Fibroblast of lung (primary cell): ENCODE data around the gene KIRREL3. TPM values are rescaled to one million over a fixed set of nuclear protein-coding genes. Genes with fewer than 3 reads are reported as not detected.

Source experiments
- DNase-seq, 2 donors: peaks; one replicate each; pipeline versions ENCODE4 v3.0.0 to v3.0.0-alpha.2; 2010; ENCODE audit warnings: low read depth in 2 of 2
- H2AFZ ChIP-seq: 2 replicates; pipeline ENCODE4 v1.5.1; 2012; ENCODE audit warnings: low read length, control low read depth, inconsistent platforms
- H3K27ac ChIP-seq: 2 replicates; pipeline ENCODE4 v1.5.1; 2011; ENCODE audit warnings: low read length, control low read depth; ENCODE audit not compliant: insufficient read depth
- H3K27me3 ChIP-seq: 2 replicates; pipeline ENCODE4 v1.5.1; 2011; ENCODE audit warnings: mild to moderate bottlenecking, low read length; ENCODE audit not compliant: control insufficient read depth, insufficient read depth
- H3K36me3 ChIP-seq: 2 replicates; pipeline ENCODE4 v1.5.1; 2011; ENCODE audit warnings: low read length; ENCODE audit not compliant: control insufficient read depth, insufficient read depth
- H3K4me1 ChIP-seq: 2 replicates; pipeline ENCODE4 v1.5.1; 2011; ENCODE audit warnings: low read length; ENCODE audit not compliant: control insufficient read depth, insufficient read depth; ENCODE audit errors: extremely low read depth
- H3K4me2 ChIP-seq: 2 replicates; pipeline ENCODE4 v1.5.1; 2011; ENCODE audit warnings: low read length, control low read depth; ENCODE audit not compliant: insufficient read depth; ENCODE audit errors: extremely low read depth
- H3K4me3 ChIP-seq, 4 experiments: fragments of 200-600 bp in 1 of 4; sonication (generic) in 1 of 4; replicated peaks in 1 of 4; 2 replicates each; pipeline ENCODE4 v1.5.1; 2011 to 2016; ENCODE audit warnings: low read length in 4 of 4, low read depth in 3 of 4, mild to moderate bottlenecking in 3 of 4, control low read depth in 2 of 4, inconsistent platforms in 1 of 4, mixed read lengths in 1 of 4; ENCODE audit not compliant: insufficient read depth in 1 of 4; ENCODE audit errors: control extremely low read depth in 1 of 4
- H3K79me2 ChIP-seq: 2 replicates; pipeline ENCODE4 v1.5.1; 2012; ENCODE audit warnings: mild to moderate bottlenecking, low read length, inconsistent platforms; ENCODE audit not compliant: control insufficient read depth, insufficient read depth
- H3K9ac ChIP-seq: 2 replicates; pipeline ENCODE4 v1.5.1; 2011; ENCODE audit warnings: mild to moderate bottlenecking, low read length, control low read depth; ENCODE audit not compliant: insufficient read depth
- H3K9me3 ChIP-seq: 2 replicates; pipeline ENCODE4 v1.5.1; 2012; ENCODE audit warnings: low read depth, low read length; ENCODE audit not compliant: control insufficient read depth, insufficient read depth
- H4K20me1 ChIP-seq: 2 replicates; pipeline ENCODE4 v1.5.1; 2011; ENCODE audit warnings: low read length; ENCODE audit not compliant: control insufficient read depth, insufficient read depth; ENCODE audit errors: extremely low read depth
- EZH2 ChIP-seq: IDR thresholded peaks from 2 replicates; pipeline ENCODE4 v1.5.1; 2012; ENCODE audit warnings: low read length, control low read depth, mild to moderate bottlenecking; ENCODE audit errors: missing control alignments
- polyA plus RNA-seq, 2 donors: library from polyadenylated mRNA; depleted of rRNA in 1 of 2; stranded (reverse) in 1 of 2; unstranded in 1 of 2; fragments of >200 nt; gene quantifications; 2 replicates each; pipeline ENCODE4 v1.2.1, GENCODE V29; 2011 to 2012; ENCODE audit warnings: missing spikeins in 1 of 2
- total RNA-seq: library from RNA; depleted of rRNA; stranded (reverse); fragments of >200 nt; gene quantifications from 2 replicates; pipeline ENCODE4 v1.2.1, GENCODE V29; 2014
- TF ChIP-seq, protein P1 (sequence below), 2 donors: IDR thresholded peaks in 1 of 2; conservative IDR thresholded peaks in 1 of 2; 1 replicate in 1 of 2; 2 replicates in 1 of 2; pipeline ENCODE4 v1.5.1; 2011 to 2012; ENCODE audit warnings: low read length in 2 of 2, control low read depth in 1 of 2, inconsistent platforms in 1 of 2, low read depth in 1 of 2, mild to moderate bottlenecking in 1 of 2

Gene KIRREL3
- total and polyA plus RNA-seq, 2 donors (not counting 1 experiment from before 2014, with no cell fraction given), result 2.8 to 6.1 TPM

DNA sequence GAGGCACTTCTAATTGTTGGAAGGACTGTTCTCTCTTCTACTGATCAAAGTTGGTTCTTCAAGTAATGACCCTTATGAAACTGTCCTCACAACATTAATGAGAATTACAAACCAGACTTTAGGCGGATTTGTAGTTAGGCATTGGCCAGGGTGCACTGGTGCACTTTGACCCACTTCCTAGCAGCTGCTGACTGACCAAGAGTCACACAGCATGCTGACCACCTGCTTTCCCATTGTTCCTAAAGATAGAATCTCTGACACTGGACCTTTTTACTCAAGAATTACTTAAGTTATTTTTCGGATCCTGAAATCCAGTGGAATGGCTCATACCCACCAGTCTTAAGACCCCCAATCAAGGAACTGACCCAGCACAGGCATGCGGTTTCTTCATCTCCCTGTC is 381.1 kb downstream of the KIRREL3 start:
- Histone ChIP-seq H3K27me3 (no peaks in the 10 kb centered on the region), H3K4me3 (no peak overlapping the region), H3K79me2 (no peaks in the 10 kb centered on the region), H3K27ac (no peak overlapping the region), H3K4me2 (no peak overlapping the region), H3K4me1 (no peaks in the 10 kb centered on the region), H3K9me3 (no peaks in the 10 kb centered on the region), H3K36me3 (no peaks in the 10 kb centered on the region), H4K20me1 (no peaks in the 10 kb centered on the region), H3K9ac (no peak overlapping the region), H2AFZ (no peak overlapping the region)
- DNase-seq, result no peak
- TF ChIP-seq EZH2, result no peak
- TF ChIP-seq, protein P1, sequence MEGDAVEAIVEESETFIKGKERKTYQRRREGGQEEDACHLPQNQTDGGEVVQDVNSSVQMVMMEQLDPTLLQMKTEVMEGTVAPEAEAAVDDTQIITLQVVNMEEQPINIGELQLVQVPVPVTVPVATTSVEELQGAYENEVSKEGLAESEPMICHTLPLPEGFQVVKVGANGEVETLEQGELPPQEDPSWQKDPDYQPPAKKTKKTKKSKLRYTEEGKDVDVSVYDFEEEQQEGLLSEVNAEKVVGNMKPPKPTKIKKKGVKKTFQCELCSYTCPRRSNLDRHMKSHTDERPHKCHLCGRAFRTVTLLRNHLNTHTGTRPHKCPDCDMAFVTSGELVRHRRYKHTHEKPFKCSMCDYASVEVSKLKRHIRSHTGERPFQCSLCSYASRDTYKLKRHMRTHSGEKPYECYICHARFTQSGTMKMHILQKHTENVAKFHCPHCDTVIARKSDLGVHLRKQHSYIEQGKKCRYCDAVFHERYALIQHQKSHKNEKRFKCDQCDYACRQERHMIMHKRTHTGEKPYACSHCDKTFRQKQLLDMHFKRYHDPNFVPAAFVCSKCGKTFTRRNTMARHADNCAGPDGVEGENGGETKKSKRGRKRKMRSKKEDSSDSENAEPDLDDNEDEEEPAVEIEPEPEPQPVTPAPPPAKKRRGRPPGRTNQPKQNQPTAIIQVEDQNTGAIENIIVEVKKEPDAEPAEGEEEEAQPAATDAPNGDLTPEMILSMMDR (conservative IDR thresholded peaks at IDR 0.05 in 1 of 2, IDR thresholded peaks at IDR 0.05 in 1 of 2; ENCODE audit: low read depth in 1 of 2, low read length in 2 of 2), result no peak

DNA sequence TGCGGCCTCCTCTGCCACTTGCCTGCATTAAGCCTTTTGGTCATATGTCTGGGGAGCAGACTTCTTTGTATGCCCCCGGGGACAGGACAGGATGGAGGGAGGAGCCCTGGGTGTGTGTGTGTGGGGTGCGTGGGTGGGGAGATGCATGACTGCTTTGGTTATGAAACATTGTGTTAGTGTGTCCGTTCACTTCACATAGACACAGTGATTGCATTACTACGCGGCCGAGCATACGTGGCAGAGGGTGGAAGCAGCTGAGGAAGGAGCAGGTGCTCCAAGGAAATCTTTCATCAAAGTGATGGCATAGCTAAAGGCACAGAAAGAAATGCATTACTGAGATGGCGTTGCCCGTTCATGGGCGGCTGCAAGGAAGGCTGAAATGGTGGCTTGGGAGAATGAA is 384.7 kb downstream of the KIRREL3 start:
- no peak overlapping the region for H3K4me3 ChIP-seq
- no peak overlapping the region for H3K9ac ChIP-seq
- no peak for DNase-seq
- H3K4me2 ChIP-seq, result no peak overlapping the region
- H3K27me3 ChIP-seq, result no peaks in the 10 kb centered on the region
- no peaks in the 10 kb centered on the region for H3K9me3 ChIP-seq
- no peaks in the 10 kb centered on the region for H3K4me1 ChIP-seq
- no peaks in the 10 kb centered on the region for H3K79me2 ChIP-seq
- H2AFZ ChIP-seq, result no peak overlapping the region
- no peaks in the 10 kb centered on the region for H4K20me1 ChIP-seq
- no peak for TF ChIP-seq EZH2
- TF ChIP-seq, protein P1 (conservative IDR thresholded peaks at IDR 0.05 in 1 of 2, IDR thresholded peaks at IDR 0.05 in 1 of 2; ENCODE audit: low read depth in 1 of 2, low read length in 2 of 2), result no peak
- no peaks in the 10 kb centered on the region for H3K36me3 ChIP-seq
- no peak overlapping the region for H3K27ac ChIP-seq

DNA sequence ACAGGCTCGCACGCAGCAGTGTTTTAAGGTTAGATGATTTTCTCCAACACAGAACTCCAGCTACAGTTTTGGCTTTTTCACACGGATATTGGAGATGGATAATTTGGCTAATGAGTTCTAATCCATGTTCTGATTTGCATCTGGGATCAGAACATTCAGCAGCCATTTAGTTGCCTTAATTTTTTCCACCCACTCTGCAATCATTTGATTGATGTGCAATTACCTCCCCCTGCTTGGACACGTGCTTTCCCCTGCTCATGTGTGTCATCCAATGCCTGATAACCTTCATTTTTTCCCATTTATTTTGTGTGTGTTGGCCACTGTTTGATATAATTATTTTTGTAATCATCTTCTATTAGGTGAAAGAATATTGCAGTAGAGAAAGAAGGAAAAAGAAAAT is 387.3 kb downstream of the KIRREL3 start:
- Histone ChIP-seq H3K9ac (no peak overlapping the region), H3K4me1 (no peaks in the 10 kb centered on the region), H3K27ac (no peak overlapping the region), H3K27me3 (no peaks in the 10 kb centered on the region), H2AFZ (no peak overlapping the region), H3K4me3 (no peak overlapping the region), H3K9me3 (no peaks in the 10 kb centered on the region), H4K20me1 (no peaks in the 10 kb centered on the region), H3K36me3 (no peaks in the 10 kb centered on the region), H3K79me2 (no peaks in the 10 kb centered on the region), H3K4me2 (no peak overlapping the region)
- DNase-seq, result no peak
- TF ChIP-seq, protein P1 (conservative IDR thresholded peaks at IDR 0.05 in 1 of 2, IDR thresholded peaks at IDR 0.05 in 1 of 2; ENCODE audit: low read depth in 1 of 2, low read length in 2 of 2), result no peak
- TF ChIP-seq EZH2, result no peak
